NCI-H526 (cell line): ENCODE measurements around the gene SCN3A.

ENCODE experiments used
- DNase-seq, 2 experiments: peaks; one replicate each; lab custom pipeline; 2025; lab: John Stamatoyannopoulos, UW

Gene SCN3A

DNA sequence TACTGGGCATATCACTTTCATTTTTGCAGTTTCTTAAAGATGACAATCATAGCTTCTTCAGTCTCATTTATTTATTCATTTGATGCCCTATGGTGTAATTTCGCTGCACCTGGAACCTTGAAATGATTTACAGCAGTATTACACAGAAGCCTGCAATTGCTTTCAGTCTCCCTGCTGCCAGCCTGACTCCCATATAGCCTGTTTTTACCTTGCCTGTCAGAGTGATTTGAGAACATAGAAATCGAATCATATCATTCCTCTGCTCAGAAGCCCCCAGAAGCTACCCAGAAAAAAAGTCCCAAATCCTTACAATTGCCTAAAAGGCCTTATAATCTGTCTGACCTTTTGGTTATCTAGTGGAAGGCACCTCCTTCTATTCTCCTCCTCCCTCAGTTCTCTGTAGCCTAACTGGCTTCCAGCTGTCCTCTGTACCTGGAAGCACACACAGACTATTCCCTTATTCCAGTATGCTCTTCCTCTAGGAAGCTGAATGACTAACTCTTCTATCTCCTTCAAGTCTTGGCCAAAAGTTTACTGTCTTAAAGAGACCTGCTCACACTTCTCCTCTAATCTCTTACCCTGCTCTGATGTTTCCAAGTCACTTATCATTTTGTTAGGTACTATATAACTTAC lies 12.6 kb downstream of the SCN3A start:
- DNase-seq = peak in 1 of 2 experiments; percentile 42

GRCh38 chr2:165185633-165186032 lies 18.2 kb downstream of the SCN3A start:
- DNase-seq = no peak

DNA sequence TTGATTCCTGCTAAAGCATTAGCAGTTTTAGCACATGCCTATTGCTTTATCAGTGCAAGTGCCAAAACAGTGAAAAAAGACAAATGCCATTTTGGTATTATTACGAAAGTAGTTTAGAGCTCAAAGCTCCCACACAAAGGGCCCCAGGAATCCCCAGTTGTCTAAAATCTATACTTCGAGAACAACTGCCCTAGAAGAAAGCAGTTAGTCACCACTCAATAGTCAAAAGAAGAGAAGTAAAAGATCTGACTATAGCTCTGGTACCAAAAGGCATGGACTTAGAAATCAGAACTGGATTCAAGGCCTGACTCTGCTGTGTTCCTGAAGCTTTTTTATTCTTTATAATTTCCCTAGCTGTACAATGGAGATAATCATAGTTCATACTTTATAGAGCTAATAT lies 21.8 kb downstream of the SCN3A start:
- no peak for DNase-seq

GRCh38 chr2:165176780-165177179 lies 27.1 kb downstream of the SCN3A start:
- DNase-seq = no peak

DNA sequence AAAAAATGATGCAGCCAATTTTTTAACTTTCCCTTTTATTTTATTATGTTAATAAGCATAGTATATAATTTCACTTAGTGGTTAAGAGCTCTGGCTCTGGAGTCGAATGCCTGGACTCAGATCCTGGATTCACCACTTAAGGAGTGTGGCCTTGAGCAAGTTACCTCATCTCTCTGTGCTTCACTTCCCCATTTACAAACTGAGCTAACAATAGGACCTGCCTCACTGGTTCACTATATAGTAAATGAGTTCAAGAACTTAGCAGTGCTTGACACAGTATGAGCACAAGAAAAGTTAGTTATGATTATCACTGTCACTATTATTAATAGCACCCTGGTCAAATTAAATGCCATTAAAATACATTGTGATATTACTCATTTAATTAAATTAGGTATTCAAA lies 30.6 kb downstream of the SCN3A start:
- DNase-seq = no peak

DNA sequence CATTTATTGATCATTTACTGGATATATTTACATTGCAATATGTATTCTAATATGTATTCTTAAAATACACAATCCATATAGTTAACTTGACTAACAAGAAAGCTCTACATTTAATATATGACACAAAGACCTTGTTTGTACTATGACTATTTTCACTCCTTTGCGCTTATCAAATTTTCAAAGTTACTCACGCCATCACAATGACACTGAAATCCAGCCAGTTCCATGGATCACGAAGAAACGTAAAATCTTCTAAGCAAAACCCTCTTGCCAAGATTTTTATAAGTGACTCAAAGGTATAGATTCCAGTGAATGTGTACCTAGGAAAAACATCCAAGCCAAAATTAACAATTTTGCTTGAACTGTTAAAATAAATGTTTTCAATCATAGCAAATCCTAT lies 39.6 kb downstream of the SCN3A start:
- DNase-seq = no peak

GRCh38 chr2:165163761-165164160 lies 40.1 kb downstream of the SCN3A start:
- DNase-seq = no peak

DNA sequence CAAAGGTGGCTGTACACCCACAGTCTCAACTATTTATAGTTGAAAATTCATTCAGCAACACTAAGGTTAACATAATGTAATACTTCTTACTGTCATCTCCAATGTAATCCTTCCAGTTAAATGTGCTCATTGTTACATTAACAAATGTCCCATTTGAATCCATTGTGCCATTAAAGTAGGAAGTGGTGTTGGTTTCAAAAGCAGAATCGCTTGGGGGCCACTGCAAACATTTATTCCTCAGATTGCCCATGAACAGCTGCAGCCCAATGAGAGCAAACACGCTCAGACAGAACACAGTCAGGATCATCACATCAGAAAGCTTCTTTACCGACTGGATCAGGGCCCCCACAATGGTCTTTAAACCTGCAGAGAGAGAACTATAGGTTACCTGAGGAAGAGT lies 41.4 kb downstream of the SCN3A start:
- DNase-seq = no peak

- DNase-seq = no peak
Measured at GRCh38 chr2:165161510-165161909, 42.3 kb downstream of the SCN3A start.

DNA sequence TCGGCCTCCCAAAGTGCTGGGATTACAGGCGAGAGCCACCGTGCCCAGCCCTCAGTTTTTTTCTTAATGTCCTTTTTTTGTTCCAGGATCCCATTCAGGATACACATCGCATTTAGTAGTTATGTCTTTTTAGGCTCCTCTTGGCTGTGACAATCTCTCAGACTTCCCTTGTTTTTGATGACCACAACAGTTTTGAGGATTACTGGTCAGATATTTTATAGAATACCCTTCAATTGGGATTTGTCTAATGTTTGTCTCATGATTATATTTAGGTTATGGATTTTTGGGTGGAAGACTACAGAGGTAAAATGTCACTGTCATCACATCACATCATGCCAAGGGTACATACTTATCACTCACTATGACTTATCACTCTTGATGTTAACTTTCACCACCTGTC lies 46.7 kb downstream of the SCN3A start:
- DNase-seq = no peak

GRCh38 chr2:165155152-165155551 lies 48.7 kb downstream of the SCN3A start:
- DNase-seq = no peak

DNA sequence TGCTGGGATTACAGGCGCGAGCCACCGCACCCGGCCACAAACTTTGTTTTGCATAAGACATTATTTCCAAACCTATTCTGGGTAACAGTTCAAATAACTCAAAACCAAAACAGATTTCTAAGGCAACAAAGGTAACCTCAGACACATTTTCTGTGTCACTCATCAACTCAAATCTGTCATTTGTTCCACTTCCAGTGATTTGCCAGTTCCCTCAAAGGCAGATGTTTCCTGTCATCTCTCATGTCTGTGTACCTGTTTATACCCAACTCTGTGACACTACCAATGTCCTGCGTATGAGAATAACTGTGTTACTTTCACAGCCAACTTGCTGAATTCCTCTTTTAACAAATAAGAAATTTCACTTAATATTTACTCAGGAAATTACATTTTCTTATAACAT lies 54.4 kb downstream of the SCN3A start:
- DNase-seq = no peak

GRCh38 chr2:165147186-165148045 lies 56.4 kb downstream of the SCN3A start:
- DNase-seq = no peak

DNA sequence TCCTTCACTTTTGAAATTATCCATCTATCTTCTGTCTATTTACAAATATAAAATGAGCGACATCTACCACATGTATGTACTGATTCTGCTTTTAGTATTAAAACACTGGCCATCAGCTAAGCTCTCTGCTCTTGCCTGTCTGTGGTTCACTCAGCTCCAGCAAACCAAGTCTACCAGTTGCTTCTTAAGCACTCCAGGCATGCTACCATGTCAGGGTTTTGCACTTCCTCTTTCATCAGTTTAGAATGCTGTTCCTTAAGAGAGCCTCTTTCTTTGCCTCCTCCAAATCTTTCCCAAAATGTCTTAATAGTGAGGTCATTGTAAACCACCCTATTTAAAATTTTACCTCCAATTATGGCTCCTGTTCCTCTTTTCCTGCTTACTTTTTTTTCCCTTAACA lies 59.5 kb downstream of the SCN3A start:
- DNase-seq = no peak

- DNase-seq = peak in 1 of 2 experiments; percentile 8
Measured at GRCh38 chr2:165141601-165142354, 62.1 kb downstream of the SCN3A start.

- no peak for DNase-seq
Measured at GRCh38 chr2:165126244-165126643, 77.6 kb downstream of the SCN3A start.

DNA sequence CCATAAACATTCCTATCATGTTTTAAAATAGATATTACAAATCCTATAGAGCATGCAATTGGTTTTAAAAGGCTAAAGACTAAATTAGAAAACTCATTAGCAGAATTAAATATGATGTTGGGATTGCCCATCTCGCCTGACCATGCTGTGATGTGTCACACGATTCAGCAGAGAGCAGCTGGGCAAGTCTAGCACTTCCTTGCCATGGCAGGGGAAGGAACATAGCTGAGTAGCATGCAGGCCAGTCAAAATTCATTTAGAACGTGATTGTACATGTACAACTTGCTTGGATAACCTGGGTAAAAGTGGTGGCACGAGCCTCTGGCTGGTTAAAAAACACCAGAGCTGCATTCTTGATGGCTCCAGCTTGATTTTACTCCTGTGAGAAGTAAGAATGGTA lies 81.3 kb downstream of the SCN3A start:
- no peak for DNase-seq

DNA sequence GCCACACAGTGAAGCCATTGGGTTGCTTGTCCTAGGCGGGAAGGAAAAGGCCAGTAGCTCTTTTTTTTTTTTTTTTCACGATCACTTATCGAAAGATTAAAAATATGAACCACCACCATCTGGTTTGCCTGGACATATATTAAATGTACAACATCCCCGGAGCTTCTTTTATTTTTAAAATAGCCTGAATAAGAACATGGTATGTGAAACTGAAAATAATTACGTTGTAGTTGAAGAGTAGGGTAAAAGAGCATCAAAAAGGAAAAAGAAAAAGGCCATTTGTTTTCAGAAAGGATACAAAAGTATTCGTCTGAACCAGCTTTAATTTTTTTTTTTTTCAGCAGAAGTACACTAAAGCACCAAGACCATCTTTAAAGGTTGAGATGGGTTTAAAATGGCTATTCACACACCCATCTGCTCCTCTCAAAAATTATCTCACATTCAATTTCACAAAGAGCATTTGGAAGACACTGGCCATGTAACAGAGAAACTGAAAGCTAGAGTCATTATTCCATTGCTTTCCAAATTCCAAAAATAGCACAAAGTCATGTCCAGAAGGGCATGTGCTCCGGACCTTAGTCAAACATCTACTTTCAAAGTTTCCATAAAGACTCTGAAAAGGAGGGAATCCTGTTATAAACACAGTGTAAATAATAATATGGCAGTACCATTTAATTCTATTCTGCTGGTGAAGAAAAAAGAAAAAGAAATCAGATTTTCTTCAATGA lies 82.9 kb downstream of the SCN3A start:
- DNase-seq = no peak

GRCh38 chr2:165115258-165115657 lies 88.6 kb downstream of the SCN3A start:
- DNase-seq = peak in 1 of 2 experiments; percentile 6

DNA sequence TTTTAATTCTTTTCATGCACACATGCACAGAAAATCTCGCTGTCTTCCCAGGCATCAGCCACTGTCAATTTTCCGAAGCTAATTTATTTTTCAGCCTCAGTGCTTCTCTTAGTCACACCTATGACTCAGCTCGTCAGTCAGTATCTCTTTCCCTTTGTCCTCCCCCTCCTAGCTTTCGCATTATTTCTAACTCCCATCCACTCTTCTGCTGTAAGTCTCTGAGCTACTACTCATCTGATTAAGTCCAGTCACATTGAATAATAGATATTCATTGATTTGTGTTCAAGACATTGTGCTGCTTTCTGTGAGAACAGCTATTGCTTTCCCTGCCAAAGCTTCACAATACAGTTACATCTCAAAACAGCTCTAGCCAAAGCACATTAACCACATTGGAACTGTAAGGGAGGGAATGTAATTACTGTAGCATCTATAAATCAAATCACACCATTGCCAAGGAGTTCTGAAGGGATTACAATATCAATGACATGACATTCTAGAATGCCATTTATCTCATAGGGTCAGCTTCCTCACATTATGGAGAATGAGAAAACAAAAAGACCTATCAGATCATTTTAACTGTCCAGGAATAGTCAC lies 89.4 kb downstream of the SCN3A start:
- DNase-seq = no peak

GRCh38 chr2:165113414-165113813 lies 90.4 kb downstream of the SCN3A start:
- peak in 1 of 2 experiments; percentile 37 for DNase-seq

DNA sequence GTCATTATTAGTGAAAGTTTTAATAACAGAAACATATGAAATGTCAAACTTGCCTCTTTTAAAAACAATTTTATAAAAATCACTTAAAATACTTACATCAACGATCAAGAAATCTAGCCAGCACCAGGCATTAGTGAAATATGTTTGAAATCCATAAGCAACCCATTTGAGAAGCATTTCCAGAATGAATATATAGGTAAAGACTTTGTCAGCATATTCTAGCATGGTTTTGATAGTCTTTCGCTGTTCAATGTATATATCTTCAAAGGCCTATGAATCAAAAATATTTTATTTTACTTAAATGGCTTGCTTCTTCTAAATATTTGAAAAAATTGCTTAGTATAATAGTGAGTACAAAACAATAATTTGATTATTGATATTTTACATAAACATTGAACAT lies 91.1 kb downstream of the SCN3A start:
- DNase-seq = no peak
